Tibial nerve (tissue), 4 donors: ENCODE data around the gene GIT1. TPM values are rescaled to one million over a fixed set of nuclear protein-coding genes. Genes with fewer than 3 reads are reported as not detected.

Experiments
- DNase-seq, 2 donors: peaks; one replicate each; pipeline ENCODE4 v3.0.0-alpha.2; 2019; ENCODE audit warnings: low spot score in 2 of 2
- H3K27ac ChIP-seq, 4 donors: fragments of 200-600 bp; sonication (generic) in 3 of 4; one replicate each; pipeline ENCODE4 v1.5.1; 2017 to 2019; ENCODE audit warnings: mild to moderate bottlenecking in 1 of 4
- H3K27me3 ChIP-seq, 2 donors: fragments of 200-600 bp; sonication (generic) in 1 of 2; one replicate each; pipeline versions ENCODE4 v1.5.1 to v1.6.0; 2017 to 2019
- H3K36me3 ChIP-seq, 3 donors: fragments of 200-600 bp; sonication (generic); one replicate each; pipeline ENCODE4 v1.5.1; 2018 to 2019
- H3K4me1 ChIP-seq, 4 donors: fragments of 200-600 bp; sonication (generic) in 3 of 4; one replicate each; pipeline ENCODE4 v1.5.1; 2017 to 2019
- H3K4me3 ChIP-seq, 4 donors: fragments of 200-600 bp; sonication (generic) in 3 of 4; one replicate each; pipeline ENCODE4 v1.5.1; 2017 to 2019; ENCODE audit warnings: mild to moderate bottlenecking in 1 of 4, moderate library complexity in 1 of 4
- H3K9me3 ChIP-seq, 4 donors: fragments of 200-600 bp; sonication (generic) in 3 of 4; one replicate each; pipeline ENCODE4 v1.5.1; 2017 to 2019
- CTCF ChIP-seq, 5 experiments: fragments of 200-600 bp in 3 of 5; fragments of 450-650 bp in 2 of 5; sonication (generic) in 3 of 5; IDR thresholded peaks; one replicate each; pipeline ENCODE4 v1.5.1; 2016 to 2019; ENCODE audit warnings: antibody characterized with exemption in 5 of 5, mild to moderate bottlenecking in 3 of 5, moderate library complexity in 2 of 5
- EP300 ChIP-seq, 2 donors: sonication (generic); formaldehyde crosslinking; IDR thresholded peaks; one replicate each; pipeline ENCODE4 v1.6.1; 2017; ENCODE audit warnings: antibody characterized with exemption in 2 of 2, mild to moderate bottlenecking in 1 of 2
- POLR2A ChIP-seq, 2 donors: fragments of 450-650 bp; IDR thresholded peaks; one replicate each; pipeline ENCODE4 v1.6.1; 2017; ENCODE audit warnings: antibody characterized with exemption in 2 of 2, mild to moderate bottlenecking in 2 of 2, moderate library complexity in 2 of 2
- WGBS, 2 donors: methylation state at CpG; one replicate each; pipeline ENCODE4 v1.1.5; 2018; 5-methylcytosine and 5-hydroxymethylcytosine counted together
- total RNA-seq, 4 donors: library from RNA; depleted of rRNA; stranded (reverse); fragments of >200 nt; gene quantifications; one replicate each; pipeline ENCODE4 v1.1.0, GENCODE V29; 2016

GIT1 gene
- total RNA-seq, 4 donors from 2014 or later: 51.3 to 100 (median 89.7) TPM

GRCh38 chr17:29575511-29576213, 13.8 kb downstream of the GIT1 start:
- no peaks in the 10 kb centered on the region for H3K27me3 ChIP-seq
- TF ChIP-seq EP300 (IDR thresholded peaks at IDR 0.05) (no peak), CTCF (IDR thresholded peaks at IDR 0.05) (no peak), POLR2A (IDR thresholded peaks at IDR 0.05) (no peak)
- peaks cover 0 to 68% (median 21%) of the 10 kb centered on the region in 3 donors for H3K36me3 ChIP-seq
- H3K4me1 ChIP-seq: peaks cover 0 to 77% (median 27%) of the 10 kb centered on the region in 4 donors
- 76 to 78% methylated on average over 23 to 24 of the region's 28 CpGs for WGBS, 2 donors
- no peak overlapping the region for H3K4me3 ChIP-seq
- H3K9me3 ChIP-seq: no peaks in the 10 kb centered on the region
- H3K27ac ChIP-seq: peak overlapping the region in 1 of 4 donors; percentile 90
- DNase-seq: no peak

GRCh38 chr17:29574732-29575510, 14.5 kb downstream of the GIT1 start:
- no peaks in the 10 kb centered on the region for H3K9me3 ChIP-seq
- H3K27ac ChIP-seq: peak overlapping the region in 2 of 4 donors; percentile 69 to 90
- H3K4me3 ChIP-seq: no peak overlapping the region
- 53 to 70% methylated on average over 6 to 14 of the region's 17 CpGs for WGBS, 2 donors
- H3K4me1 ChIP-seq: peaks cover 0 to 76% (median 23%) of the 10 kb centered on the region in 4 donors
- TF ChIP-seq CTCF (IDR thresholded peaks at IDR 0.05) (no peak), EP300 (IDR thresholded peaks at IDR 0.05) (no peak), POLR2A (IDR thresholded peaks at IDR 0.05) (no peak)
- no peaks in the 10 kb centered on the region for H3K27me3 ChIP-seq
- peaks cover 0 to 67% (median 21%) of the 10 kb centered on the region in 3 donors for H3K36me3 ChIP-seq
- no peak for DNase-seq

- TF ChIP-seq EP300 (IDR thresholded peaks at IDR 0.05) (no peak), POLR2A (IDR thresholded peaks at IDR 0.05) (no peak), CTCF (IDR thresholded peaks at IDR 0.05) (no peak)
- peaks cover 0 to 59% (median 21%) of the 10 kb centered on the region in 3 donors for H3K36me3 ChIP-seq
Observed at GRCh38 chr17:29573871-29574731, 15.3 kb downstream of the GIT1 start.

GRCh38 chr17:29573558-29573869, 15.9 kb downstream of the GIT1 start:
- Histone ChIP-seq H3K9me3 (no peaks in the 10 kb centered on the region), H3K27me3 (no peaks in the 10 kb centered on the region), H3K36me3 (peaks cover 0 to 53% (median 21%) of the 10 kb centered on the region in 3 donors), H3K27ac (peak overlapping the region in 3 of 4 donors; percentile 18 to 90 (median 69)), H3K4me3 (no peak overlapping the region), H3K4me1 (peaks cover 0 to 75% (median 29%) of the 10 kb centered on the region in 4 donors)
- DNase-seq: peak in 1 of 2 donors; percentile 3
- WGBS, 2 donors: 64 to 77% methylated on average over 2 to 6 of the region's 6 CpGs
- TF ChIP-seq POLR2A (IDR thresholded peaks at IDR 0.05) (no peak), EP300 (IDR thresholded peaks at IDR 0.05) (no peak), CTCF (IDR thresholded peaks at IDR 0.05) (no peak)

More at GRCh38 chr17:29573871-29574731, 15.3 kb downstream of the GIT1 start:
- peak in 1 of 2 donors; percentile 10 for DNase-seq
- WGBS, 2 donors: 69 to 70% methylated on average over 12 to 13 of the region's 14 CpGs
- Histone ChIP-seq H3K4me3 (no peak overlapping the region), H3K4me1 (peaks cover 0 to 78% (median 28%) of the 10 kb centered on the region in 4 donors), H3K27me3 (no peaks in the 10 kb centered on the region), H3K27ac (peak overlapping the region in 3 of 4 donors; percentile 18 to 90 (median 69)), H3K9me3 (no peaks in the 10 kb centered on the region)
